ENCODE results near the gene JOSD2.
"Not testable (repeated sequence)": the region's sequence is repeated elsewhere in the genome, so short reads cannot be mapped to it uniquely, and the experiment has no call there.

JOSD2 gene

DNA sequence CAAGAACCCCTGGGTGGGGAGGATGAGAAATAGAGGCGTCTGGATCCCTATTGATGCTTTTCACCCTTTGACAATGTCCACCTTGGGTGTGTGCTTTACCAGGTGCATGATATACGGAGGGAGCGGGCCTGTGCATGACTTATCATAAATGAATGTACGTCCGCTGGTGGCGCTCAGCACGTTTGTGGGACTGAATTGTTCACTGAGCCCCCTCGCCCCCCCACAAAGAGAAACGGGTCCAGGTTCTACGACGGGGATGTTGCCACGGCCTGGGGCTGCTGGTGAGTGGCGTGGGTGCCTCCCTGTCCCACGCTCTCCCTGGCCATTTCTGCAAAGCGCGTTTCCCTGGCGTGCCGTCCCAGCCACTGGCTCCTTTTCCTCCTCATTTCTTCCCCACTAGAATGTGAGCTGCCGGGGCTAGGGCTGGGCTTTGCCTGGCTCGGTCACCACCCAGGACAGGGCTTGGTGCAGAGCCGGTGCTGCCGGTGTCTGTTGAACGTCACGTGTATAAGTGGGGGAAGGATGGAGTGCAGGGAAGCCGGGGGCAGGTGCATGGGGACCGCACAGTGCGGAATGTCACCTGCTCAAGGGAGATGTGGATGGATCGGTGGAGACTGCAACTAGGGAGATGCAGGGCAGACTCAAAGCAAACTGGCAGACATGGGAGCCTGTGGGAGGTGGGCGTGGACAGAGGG lies 35.7 kb upstream of the JOSD2 start:
- DNase-seq (ENCODE audit: low spot score) = no peak

GRCh38 chr19:50542943-50543342 lies 32.0 kb upstream of the JOSD2 start:
- no peak for DNase-seq (ENCODE audit: low spot score)

- peak; percentile 72 for DNase-seq (ENCODE audit: low spot score)
Measured at GRCh38 chr19:50537769-50538230, 26.8 kb upstream of the JOSD2 start.

- DNase-seq (ENCODE audit: low spot score) = no peak
Measured at GRCh38 chr19:50537306-50537685, 26.3 kb upstream of the JOSD2 start.

GRCh38 chr19:50536662-50537305 lies 25.8 kb upstream of the JOSD2 start:
- DNase-seq (ENCODE audit: low spot score) = no peak

DNA sequence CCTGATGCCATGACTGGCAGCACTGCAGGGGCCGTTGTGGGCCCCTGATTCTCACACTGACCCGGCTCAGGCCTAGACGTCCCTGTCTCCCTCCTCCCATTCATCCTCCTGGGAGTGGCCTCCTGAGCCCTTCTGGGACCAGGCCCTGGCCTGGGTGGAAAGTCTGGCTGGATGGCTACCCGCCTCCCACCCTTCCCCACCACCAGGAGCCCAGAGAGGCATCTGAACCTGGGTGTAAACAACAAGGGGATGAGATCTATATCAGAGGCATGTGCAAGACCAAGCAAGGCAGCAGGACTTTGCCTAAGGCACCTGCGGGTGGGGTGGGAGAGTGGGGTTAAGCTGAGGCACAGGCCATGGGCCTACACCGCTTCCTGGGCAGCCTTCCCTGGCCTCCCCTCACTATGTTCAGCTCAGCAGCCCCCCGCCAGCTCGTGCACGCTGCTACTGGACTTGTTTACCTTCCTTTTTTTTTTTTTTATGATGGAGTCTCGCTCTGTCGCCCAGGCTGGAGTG lies 24.7 kb upstream of the JOSD2 start:
- DNase-seq (ENCODE audit: low spot score) = no peak

DNA sequence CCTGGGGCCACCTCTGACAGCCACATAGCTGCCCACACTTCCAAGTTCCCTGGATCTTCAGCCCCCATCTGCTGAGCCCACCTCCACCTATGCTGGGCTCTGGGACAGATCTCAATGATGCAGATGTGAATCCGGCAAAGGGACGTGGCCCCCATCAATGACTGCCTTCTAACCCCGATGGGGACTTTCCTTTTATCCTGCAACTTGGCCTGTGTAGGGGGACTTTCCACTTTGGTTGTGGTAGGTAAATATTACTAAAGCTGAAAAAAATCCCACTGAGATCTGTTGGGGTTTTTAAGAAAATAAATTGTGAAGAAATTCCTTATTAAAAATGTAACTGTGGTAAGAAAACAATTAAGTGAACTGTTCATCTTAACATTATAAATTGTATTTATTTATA lies 23.5 kb upstream of the JOSD2 start:
- DNase-seq (ENCODE audit: low spot score) = no peak

GRCh38 chr19:50532952-50533351 lies 22.0 kb upstream of the JOSD2 start:
- DNase-seq (ENCODE audit: low spot score) = no peak

GRCh38 chr19:50531171-50531612 lies 20.2 kb upstream of the JOSD2 start:
- no peak for DNase-seq (ENCODE audit: low spot score)

DNA sequence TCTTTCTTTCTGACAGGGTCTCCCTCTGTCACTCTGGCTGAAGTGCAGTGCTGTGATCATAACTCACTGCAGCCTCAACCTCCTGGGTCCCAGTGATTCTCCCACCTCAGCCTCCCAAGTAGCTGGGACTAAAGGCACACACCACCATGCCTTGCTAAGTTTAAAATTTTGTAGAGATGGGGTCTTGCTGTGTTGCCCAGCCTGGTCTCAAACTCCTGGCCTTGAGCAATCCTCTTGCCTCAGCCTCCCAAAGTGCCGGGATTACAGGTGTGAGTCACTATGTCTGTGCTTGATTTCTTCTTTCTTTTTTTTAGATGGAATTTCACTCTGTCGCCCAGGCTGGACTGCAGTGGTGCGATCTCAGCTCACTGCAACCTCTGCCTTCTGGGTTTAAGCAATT lies 17.1 kb upstream of the JOSD2 start:
- DNase-seq (ENCODE audit: low spot score) = not testable (repeated sequence)

DNA sequence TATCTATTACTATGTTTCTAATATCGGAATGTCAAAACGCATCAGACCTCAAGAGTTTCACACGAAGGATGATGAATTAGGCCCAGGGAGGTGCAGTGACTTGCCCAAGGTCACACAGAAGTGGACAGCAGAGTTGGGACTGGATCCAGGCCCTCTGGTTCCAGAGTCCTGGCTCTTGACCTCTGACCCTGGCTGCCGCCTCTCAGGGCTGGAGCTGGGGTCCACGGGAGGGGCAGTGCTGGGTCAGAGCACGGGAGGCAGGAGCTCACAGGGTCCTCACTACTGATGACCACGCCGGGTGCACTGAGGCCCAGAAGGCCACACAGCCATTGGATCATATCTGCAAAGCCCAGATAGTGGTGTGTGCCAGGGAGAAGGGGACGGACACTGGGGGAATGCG lies 11.9 kb upstream of the JOSD2 start:
- no peak for DNase-seq (ENCODE audit: low spot score)

GRCh38 chr19:50520822-50521465 lies 10.0 kb upstream of the JOSD2 start:
- DNase-seq (ENCODE audit: low spot score) = no peak

DNA sequence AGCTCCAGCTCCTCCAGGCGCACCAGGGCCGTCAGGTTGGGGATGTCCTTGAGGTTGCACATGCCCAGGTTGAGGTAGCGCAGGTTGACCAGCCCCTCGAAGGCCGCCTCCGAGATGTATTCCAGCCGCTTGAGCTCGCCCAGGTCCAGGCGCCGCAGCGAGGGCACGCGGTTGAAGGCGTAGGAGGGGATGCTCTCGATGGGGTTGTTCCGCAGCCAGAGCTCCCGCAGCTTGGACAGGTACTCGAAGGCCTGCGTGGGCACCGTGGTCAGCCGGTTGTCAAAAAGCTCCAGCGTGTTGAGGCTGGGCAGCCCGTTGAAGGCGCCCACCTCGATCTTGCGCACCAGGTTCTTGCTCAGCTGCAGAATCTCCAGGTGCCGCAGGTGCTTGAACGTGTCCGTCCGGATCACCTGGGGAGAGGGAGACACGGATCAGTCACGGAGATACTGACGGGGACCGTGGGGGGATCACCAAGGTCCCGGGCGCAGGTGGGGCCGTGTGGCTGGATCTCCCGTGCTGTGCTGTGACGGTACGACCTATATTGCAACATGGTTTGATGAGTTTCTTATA lies 8.1 kb upstream of the JOSD2 start:
- no peak for DNase-seq (ENCODE audit: low spot score)

GRCh38 chr19:50518091-50519005 lies 7.4 kb upstream of the JOSD2 start:
- no peak for DNase-seq (ENCODE audit: low spot score)

GRCh38 chr19:50517704-50518075 lies 6.7 kb upstream of the JOSD2 start:
- DNase-seq (ENCODE audit: low spot score) = no peak

- no peak for DNase-seq (ENCODE audit: low spot score)
Measured at GRCh38 chr19:50516964-50517703, 6.1 kb upstream of the JOSD2 start.

DNA sequence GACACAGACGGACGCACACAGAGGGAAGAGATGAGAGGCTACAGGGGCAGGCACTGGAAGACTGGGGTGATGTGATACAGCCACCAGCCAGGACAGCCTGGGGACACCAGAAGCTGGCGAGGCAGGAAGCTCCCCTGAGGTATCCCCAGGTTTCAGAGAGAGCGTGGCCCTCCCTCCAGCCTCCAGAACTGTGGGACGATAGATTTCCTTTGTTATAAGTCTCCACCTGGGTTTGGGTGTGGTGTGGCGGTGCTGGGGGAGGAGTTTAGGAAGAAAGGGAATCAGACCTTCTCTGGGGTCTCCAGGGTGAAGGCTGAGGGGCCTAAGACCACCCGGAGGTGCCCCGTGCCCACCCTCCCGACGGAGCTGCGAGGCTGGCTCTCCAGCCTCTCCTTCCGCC lies 5.5 kb upstream of the JOSD2 start:
- DNase-seq (ENCODE audit: low spot score) = no peak

DNA sequence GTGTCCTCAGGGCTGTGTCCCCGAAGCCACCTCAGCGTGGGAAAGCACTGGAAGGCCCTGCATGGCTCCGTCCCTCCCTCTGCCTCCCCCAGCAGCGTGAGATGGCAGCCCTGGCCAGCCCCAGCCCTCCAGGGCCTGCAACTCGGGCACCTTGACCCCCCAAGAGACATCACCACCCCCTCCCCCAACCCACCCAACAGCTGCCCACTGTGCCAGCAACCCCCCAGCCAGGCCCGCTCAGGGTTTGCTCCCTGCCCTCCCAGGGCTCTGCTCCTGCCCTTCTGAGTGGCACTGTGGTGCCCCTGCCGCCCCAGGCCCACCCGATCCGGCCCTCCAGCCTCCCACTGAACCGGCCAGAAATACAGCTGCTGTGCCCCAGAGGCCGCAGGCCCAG lies 4.2 kb upstream of the JOSD2 start:
- DNase-seq (ENCODE audit: low spot score) = no peak

GRCh38 chr19:50514346-50515167 lies 3.6 kb upstream of the JOSD2 start:
- DNase-seq (ENCODE audit: low spot score) = no peak

DNA sequence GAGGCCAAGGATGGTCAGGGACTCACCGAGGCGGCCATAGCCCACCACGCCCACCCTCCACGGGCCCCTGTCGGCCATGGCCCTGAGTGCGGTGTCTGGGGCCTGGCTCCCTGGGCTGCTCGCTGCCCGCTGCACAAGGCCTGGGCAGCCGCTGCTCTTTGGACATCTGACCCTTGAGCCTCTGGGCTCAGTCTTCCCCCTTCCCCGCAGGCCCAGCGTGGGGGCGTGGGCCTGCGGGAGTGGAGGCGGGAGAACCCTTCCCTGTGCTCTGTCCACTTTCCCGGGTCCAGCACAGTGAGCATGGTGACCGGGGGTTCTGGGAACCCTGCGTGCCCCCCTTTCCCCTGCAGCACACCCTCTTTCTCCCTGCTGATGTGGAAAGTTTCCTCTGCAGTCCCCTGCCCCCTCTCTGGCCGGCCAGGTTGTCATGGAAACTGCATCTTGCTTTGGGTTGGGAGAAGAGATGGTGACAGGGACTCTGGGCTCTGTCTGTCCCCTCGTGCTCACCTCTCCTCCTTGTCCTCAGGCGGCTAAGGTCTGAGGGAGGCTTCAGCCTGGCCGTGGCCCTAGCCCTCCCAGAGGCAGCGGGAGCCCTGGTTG lies 2.9 kb upstream of the JOSD2 start, which contains the start of gene ASPDH:
Gene ASPDH (minus strand): TSS at position 168 of the 600 bp plus-strand sequence. CDS start 90 bp downstream, at position 78.
- DNase-seq (ENCODE audit: low spot score) = no peak

Data from LoVo (cell line).